Lower leg skin (tissue), 3 donors: Measurements from ENCODE around the gene MASP2.

ENCODE experiments used
- POLR2A ChIP-seq, 2 donors: fragments of 450-650 bp; IDR thresholded peaks; one replicate each; pipeline ENCODE4 v1.6.1; 2016 to 2017; ENCODE audit warnings: antibody characterized with exemption in 2 of 2, mild to moderate bottlenecking in 1 of 2, moderate library complexity in 1 of 2
- TF ChIP-seq, protein P1 (sequence below), 3 donors: fragments of 450-650 bp; IDR thresholded peaks; one replicate each; pipeline ENCODE4 v1.5.1; 2016; ENCODE audit warnings: antibody characterized with exemption in 3 of 3, mild to moderate bottlenecking in 3 of 3, moderate library complexity in 2 of 3

DNA sequence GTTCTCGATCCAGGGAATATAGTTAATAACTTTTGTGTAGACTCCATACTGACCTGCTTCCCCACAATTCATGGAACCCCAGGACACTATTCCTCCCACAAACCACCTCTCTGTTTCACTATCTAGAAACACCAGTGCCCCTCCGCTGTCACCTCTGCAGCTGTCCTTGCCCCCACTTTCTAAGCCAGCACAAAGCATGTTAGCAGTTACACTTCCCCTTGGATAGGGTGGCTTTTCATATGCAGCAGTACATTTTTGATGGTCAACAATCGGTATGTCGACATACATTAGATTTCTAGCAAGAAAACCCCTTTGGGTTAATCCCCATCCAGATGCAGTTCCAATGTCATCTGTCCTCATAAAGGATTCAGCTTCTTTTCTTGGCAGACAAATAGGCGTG lies 20.1 kb downstream of the MASP2 start:
- TF ChIP-seq, protein P1, sequence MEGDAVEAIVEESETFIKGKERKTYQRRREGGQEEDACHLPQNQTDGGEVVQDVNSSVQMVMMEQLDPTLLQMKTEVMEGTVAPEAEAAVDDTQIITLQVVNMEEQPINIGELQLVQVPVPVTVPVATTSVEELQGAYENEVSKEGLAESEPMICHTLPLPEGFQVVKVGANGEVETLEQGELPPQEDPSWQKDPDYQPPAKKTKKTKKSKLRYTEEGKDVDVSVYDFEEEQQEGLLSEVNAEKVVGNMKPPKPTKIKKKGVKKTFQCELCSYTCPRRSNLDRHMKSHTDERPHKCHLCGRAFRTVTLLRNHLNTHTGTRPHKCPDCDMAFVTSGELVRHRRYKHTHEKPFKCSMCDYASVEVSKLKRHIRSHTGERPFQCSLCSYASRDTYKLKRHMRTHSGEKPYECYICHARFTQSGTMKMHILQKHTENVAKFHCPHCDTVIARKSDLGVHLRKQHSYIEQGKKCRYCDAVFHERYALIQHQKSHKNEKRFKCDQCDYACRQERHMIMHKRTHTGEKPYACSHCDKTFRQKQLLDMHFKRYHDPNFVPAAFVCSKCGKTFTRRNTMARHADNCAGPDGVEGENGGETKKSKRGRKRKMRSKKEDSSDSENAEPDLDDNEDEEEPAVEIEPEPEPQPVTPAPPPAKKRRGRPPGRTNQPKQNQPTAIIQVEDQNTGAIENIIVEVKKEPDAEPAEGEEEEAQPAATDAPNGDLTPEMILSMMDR (IDR thresholded peaks at IDR 0.05): no peak
- TF ChIP-seq POLR2A (IDR thresholded peaks at IDR 0.05): no peak
